ENCODE results near the gene TULP1.

DNA sequence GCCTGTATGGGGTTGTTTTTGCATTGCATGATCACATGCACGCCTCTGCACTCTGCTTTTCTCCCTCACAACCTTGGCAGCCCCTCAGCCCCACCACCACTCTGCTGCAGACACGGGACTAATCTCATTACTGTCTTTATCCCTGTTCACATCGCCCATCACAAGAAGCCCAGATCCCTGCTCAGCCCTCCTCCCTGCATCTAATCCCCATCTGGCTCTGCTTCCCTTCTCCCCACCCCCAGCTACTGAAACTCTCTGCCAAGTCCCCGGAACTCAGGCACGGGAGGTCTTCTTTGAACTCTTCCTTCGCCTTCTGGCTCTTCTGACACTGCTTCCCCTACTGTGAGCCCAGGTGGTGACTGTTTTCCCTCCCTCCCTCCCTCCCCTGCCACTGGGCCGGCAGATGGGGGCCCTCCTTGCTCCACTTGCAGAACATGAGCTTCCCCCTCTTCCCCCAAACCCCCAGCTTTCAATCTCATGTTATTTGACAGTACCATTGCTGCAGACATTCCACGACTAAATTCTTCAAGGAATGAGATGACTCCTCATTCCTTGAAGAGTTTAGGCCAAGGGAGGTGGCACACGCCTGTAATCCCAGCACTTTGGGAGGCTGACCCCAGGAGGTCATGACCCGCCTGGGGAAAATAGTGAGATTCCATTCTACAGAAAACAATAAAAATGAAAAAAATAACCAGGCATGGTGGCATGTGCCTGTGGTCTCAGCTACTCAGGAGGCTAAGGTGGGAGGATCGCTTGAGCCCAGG lies 21.9 kb upstream of the TULP1 start:
- TF ChIP-seq, protein P1, sequence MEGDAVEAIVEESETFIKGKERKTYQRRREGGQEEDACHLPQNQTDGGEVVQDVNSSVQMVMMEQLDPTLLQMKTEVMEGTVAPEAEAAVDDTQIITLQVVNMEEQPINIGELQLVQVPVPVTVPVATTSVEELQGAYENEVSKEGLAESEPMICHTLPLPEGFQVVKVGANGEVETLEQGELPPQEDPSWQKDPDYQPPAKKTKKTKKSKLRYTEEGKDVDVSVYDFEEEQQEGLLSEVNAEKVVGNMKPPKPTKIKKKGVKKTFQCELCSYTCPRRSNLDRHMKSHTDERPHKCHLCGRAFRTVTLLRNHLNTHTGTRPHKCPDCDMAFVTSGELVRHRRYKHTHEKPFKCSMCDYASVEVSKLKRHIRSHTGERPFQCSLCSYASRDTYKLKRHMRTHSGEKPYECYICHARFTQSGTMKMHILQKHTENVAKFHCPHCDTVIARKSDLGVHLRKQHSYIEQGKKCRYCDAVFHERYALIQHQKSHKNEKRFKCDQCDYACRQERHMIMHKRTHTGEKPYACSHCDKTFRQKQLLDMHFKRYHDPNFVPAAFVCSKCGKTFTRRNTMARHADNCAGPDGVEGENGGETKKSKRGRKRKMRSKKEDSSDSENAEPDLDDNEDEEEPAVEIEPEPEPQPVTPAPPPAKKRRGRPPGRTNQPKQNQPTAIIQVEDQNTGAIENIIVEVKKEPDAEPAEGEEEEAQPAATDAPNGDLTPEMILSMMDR (conservative IDR thresholded peaks at IDR 0.05) = no peak
- no peak for TF ChIP-seq EZH2 (IDR thresholded peaks at IDR 0.05; ENCODE audit: low read depth)

Measured in PC-9 (cell line).